AG04450 (cell line): ENCODE measurements around the gene HMOX2. TPM values are rescaled to one million over a fixed set of nuclear protein-coding genes. Genes with fewer than 3 reads are reported as not detected.

Source experiments
- CTCF ChIA-PET: fragments of 300-600, 350-600 bp; formaldehyde crosslinking; extraction: SDS; loops from one replicate; lab custom pipeline; 2022; ENCODE audit warnings: antibody characterized with exemption, inconsistent platforms; lab: Charles Lee
- POLR2A ChIA-PET: fragments of 350-600 bp; formaldehyde crosslinking; extraction: SDS; loops from one replicate; lab custom pipeline; 2021; ENCODE audit warnings: antibody characterized with exemption, inconsistent platforms; lab: Yijun Ruan, JAX
- DNase-seq: peaks from one replicate; pipeline ENCODE4 v3.0.0-alpha.2; 2011; ENCODE audit warnings: low read depth, low spot score
- H3K27ac ChIP-seq: one replicate; pipeline ENCODE4 v1.5.1; 2012; ENCODE audit warnings: low read depth, low read length, control low read depth
- H3K27me3 ChIP-seq: one replicate; pipeline ENCODE4 v1.6.0; 2012; ENCODE audit warnings: low read length; ENCODE audit not compliant: control insufficient read depth, insufficient read depth
- H3K4me3 ChIP-seq: 2 replicates; pipeline ENCODE4 v1.5.1; 2011; ENCODE audit warnings: mild to moderate bottlenecking, low read depth, low read length, control low read depth
- H3K9me3 ChIP-seq: 2 replicates; pipeline ENCODE4 v1.5.1; 2012; ENCODE audit warnings: low read length; ENCODE audit not compliant: control insufficient read depth, insufficient read depth
- CTCF ChIP-seq: IDR thresholded peaks from 2 replicates; pipeline ENCODE4 v1.5.1; 2011; ENCODE audit warnings: low read depth, low read length, control low read depth, inconsistent platforms
- polyA plus RNA-seq: library from polyadenylated mRNA; depleted of rRNA; stranded (reverse); fragments of >200 nt; gene quantifications from 2 replicates; pipeline ENCODE4 v1.2.3, GENCODE V29; 2011

Gene HMOX2
- polyA plus RNA-seq, 1 experiment: 49.2 TPM

- H3K4me3 ChIP-seq: no peak overlapping the region
- no peak for TF ChIP-seq CTCF
- DNase-seq: no peak
- H3K9me3 ChIP-seq: no peaks in the 10 kb centered on the region
- H3K27me3 ChIP-seq: no peaks in the 10 kb centered on the region
- H3K27ac ChIP-seq: no peak overlapping the region
- ChIA-PET CTCF (interaction anchor here (0.5 to 6.8 kb wide), 7 partner anchors 7 to 115 kb away, joined by 3 to 45 read pairs (median 5); partner anchors contain the start of gene MGRN1), POLR2A (no interaction called here)
Measured at GRCh38 chr16:4509420-4509819, 33.2 kb downstream of the HMOX2 start.

- Histone ChIP-seq H3K27me3 (no peaks in the 10 kb centered on the region), H3K27ac (no peak overlapping the region), H3K4me3 (no peak overlapping the region), H3K9me3 (no peaks in the 10 kb centered on the region; the same call in 1 of the 2 replicates)
- POLR2A ChIA-PET: no interaction called here
- CTCF ChIA-PET: interaction anchor here (0.9 to 6.8 kb wide), 6 partner anchors 7 to 114 kb away, joined by 3 to 45 read pairs (median 6); partner anchors contain the start of gene MGRN1
- no peak for TF ChIP-seq CTCF
- no peak for DNase-seq
Measured at GRCh38 chr16:4510131-4510530, 33.9 kb downstream of the HMOX2 start.

- DNase-seq: no peak
- Histone ChIP-seq H3K9me3 (no peaks in the 10 kb centered on the region; the same call in 1 of the 2 replicates), H3K27me3 (no peaks in the 10 kb centered on the region), H3K27ac (no peak overlapping the region), H3K4me3 (no peak overlapping the region)
- CTCF ChIA-PET: interaction anchor here (1.0 to 6.8 kb wide), 6 partner anchors 6 to 75 kb away, joined by 3 to 45 read pairs (median 6); no protein-coding TSS in a partner anchor
- POLR2A ChIA-PET: interaction anchor here (1.1 kb wide), 1 partner anchor 41 kb away, joined by 9 read pairs; no protein-coding TSS in a partner anchor
- no peak for TF ChIP-seq CTCF
Measured at GRCh38 chr16:4510747-4511426, 34.7 kb downstream of the HMOX2 start.

- TF ChIP-seq CTCF: peak; percentile 61
- H3K27ac ChIP-seq: no peak overlapping the region
- DNase-seq: no peak
- ChIA-PET POLR2A (interaction anchor here (1.1 kb wide), 1 partner anchor 41 kb away, joined by 9 read pairs; no protein-coding TSS in a partner anchor), CTCF (interaction anchor here (1.0 to 1.1 kb wide), 2 partner anchors 11 to 37 kb away, joined by 3 read pairs; no protein-coding TSS in a partner anchor)
- H3K9me3 ChIP-seq: no peaks in the 10 kb centered on the region; the same call in 1 of the 2 replicates
- H3K4me3 ChIP-seq: no peak overlapping the region
- H3K27me3 ChIP-seq: no peaks in the 10 kb centered on the region
Measured at GRCh38 chr16:4511441-4512082, 35.4 kb downstream of the HMOX2 start.
